Neural progenitor cell (in vitro differentiated cells): ENCODE measurements around the gene DNM1L.

Experiments
- CTCF ChIP-seq: fragments of 200-600 bp; sonication (generic); IDR thresholded peaks from 2 replicates; pipeline ENCODE4 v1.5.1; 2017; ENCODE audit warnings: antibody characterized with exemption, mild to moderate bottlenecking
- EZH2 ChIP-seq: fragments of 200-600 bp; sonication (generic); IDR thresholded peaks from 2 replicates; pipeline ENCODE4 v1.6.1; 2017; ENCODE audit warnings: antibody characterized with exemption, mild to moderate bottlenecking, moderate library complexity

DNA sequence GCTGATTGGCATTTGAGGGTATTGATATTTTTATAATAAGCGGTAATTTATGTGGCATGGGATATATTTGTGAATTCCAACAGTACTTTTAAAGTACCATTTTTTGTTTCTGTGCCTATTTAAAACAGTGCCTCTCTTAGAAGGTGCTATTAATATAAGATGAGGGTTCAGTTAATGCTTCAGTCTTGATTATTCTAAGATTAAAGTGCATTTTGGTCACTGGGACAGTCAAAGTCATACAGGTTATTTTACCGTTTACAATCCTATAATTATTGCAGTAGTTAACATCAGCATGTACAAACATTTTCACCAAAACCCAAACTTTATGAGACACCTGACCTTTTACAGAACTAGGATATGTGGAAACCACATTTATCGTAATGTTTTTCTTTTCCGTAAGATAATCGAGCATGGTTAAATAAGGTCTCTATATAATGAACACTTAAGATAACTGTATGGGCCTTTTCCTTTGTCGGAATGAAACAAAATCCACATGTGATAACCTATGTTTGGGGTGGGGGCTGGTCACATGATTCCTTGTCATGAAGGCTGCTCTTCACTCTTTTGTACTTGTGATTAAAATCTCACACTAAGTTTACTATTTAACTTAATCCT, 37.7 kb upstream of the DNM1L start:
- no peak for TF ChIP-seq CTCF
- TF ChIP-seq EZH2: no peak
